Measurements from ENCODE around the gene CELA3A. TPM values are rescaled to one million over a fixed set of nuclear protein-coding genes. Genes with fewer than 3 reads are reported as not detected.

The CELA3A gene
- total and polyA plus RNA-seq, 4 donors = 0.06 to 0.23 TPM; not detected in 2

DNA sequence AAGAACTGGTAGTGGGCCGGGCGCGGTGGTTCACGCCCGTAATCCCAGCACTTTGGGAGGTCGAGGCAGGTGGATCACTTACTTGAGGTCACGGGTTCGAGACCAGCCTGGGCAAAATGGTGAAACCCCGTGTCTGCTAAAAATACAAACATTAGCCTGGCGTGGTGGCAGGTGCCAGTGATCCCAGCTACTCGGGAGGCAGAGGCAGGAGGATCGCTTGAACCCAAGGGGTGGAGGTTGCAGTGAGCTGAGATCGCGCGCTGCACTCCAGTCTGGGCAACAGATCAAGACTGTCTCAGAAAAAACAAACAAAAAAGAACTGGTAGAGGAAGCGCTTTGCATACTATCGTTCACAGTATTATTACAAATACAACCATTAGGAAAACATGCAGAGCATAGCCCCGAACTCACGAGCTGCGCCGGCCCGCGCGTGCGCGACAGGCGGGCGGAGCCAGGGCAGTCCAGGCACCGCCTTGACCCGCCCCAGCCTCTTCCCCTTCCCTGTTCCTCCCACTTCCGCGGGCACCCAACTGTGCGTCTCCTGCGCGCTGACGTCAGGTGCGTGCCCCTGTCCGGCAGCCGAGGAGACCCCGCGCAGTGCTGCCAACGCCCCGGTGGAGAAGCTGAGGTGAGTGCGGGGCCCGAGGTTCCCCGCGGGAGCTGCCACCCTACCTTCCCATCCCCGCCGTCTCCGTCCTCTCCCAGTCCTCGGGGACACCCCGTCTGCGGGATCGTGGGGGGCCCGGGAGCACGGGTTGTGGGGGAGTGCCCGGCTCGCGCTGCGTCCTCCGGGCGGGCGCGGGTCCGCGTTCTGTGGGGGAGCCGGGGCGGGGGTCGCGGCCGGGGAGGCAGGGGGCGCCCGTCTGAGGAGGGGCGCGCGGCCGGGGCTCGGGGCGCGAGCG, 50.9 kb downstream of the CELA3A start, which contains the start of gene CDC42:
CDC42 (plus strand) TSS at position 595 of the 902 bp plus-strand sequence. CDS start 25,770 bp downstream, outside the sequence.
- 16% methylated on average over 81 of the region's 81 CpGs for WGBS
- peak in 1 of 2 donors; percentile 11 for TF ChIP-seq HNF4A (conservative IDR thresholded peaks at IDR 0.05)
- TF ChIP-seq, protein P1, sequence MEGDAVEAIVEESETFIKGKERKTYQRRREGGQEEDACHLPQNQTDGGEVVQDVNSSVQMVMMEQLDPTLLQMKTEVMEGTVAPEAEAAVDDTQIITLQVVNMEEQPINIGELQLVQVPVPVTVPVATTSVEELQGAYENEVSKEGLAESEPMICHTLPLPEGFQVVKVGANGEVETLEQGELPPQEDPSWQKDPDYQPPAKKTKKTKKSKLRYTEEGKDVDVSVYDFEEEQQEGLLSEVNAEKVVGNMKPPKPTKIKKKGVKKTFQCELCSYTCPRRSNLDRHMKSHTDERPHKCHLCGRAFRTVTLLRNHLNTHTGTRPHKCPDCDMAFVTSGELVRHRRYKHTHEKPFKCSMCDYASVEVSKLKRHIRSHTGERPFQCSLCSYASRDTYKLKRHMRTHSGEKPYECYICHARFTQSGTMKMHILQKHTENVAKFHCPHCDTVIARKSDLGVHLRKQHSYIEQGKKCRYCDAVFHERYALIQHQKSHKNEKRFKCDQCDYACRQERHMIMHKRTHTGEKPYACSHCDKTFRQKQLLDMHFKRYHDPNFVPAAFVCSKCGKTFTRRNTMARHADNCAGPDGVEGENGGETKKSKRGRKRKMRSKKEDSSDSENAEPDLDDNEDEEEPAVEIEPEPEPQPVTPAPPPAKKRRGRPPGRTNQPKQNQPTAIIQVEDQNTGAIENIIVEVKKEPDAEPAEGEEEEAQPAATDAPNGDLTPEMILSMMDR (IDR thresholded peaks at IDR 0.05; ENCODE audit: low read depth, low read length, missing input control) = no peak
- peak; percentile 12 to 84 for TF ChIP-seq GABPA (IDR thresholded peaks at IDR 0.05 in 1 of 2, conservative IDR thresholded peaks at IDR 0.05 in 1 of 2)
- no peak for TF ChIP-seq TAF1 (conservative IDR thresholded peaks at IDR 0.05)
- no peak for TF ChIP-seq FOXA2 (IDR thresholded peaks at IDR 0.05)
- TF ChIP-seq, protein P2, sequence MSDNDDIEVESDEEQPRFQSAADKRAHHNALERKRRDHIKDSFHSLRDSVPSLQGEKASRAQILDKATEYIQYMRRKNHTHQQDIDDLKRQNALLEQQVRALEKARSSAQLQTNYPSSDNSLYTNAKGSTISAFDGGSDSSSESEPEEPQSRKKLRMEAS (IDR thresholded peaks at IDR 0.05) = no peak
- TF ChIP-seq, protein P3, sequence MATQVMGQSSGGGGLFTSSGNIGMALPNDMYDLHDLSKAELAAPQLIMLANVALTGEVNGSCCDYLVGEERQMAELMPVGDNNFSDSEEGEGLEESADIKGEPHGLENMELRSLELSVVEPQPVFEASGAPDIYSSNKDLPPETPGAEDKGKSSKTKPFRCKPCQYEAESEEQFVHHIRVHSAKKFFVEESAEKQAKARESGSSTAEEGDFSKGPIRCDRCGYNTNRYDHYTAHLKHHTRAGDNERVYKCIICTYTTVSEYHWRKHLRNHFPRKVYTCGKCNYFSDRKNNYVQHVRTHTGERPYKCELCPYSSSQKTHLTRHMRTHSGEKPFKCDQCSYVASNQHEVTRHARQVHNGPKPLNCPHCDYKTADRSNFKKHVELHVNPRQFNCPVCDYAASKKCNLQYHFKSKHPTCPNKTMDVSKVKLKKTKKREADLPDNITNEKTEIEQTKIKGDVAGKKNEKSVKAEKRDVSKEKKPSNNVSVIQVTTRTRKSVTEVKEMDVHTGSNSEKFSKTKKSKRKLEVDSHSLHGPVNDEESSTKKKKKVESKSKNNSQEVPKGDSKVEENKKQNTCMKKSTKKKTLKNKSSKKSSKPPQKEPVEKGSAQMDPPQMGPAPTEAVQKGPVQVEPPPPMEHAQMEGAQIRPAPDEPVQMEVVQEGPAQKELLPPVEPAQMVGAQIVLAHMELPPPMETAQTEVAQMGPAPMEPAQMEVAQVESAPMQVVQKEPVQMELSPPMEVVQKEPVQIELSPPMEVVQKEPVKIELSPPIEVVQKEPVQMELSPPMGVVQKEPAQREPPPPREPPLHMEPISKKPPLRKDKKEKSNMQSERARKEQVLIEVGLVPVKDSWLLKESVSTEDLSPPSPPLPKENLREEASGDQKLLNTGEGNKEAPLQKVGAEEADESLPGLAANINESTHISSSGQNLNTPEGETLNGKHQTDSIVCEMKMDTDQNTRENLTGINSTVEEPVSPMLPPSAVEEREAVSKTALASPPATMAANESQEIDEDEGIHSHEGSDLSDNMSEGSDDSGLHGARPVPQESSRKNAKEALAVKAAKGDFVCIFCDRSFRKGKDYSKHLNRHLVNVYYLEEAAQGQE (IDR thresholded peaks at IDR 0.05) = peak; percentile 50
- peak; percentile 75 for TF ChIP-seq SP1 (IDR thresholded peaks at IDR 0.05)
- TF ChIP-seq RXRA (IDR thresholded peaks at IDR 0.05) = peak; percentile 22 to 28
- peak in 1 of 2 donors; percentile 41 for TF ChIP-seq EGR1 (IDR thresholded peaks at IDR 0.05; ENCODE audit: low read depth in 2 of 2)
- peak in 1 of 2 donors; percentile 59 for TF ChIP-seq JUND (IDR thresholded peaks at IDR 0.05)
- TF ChIP-seq NR2F2 (IDR thresholded peaks at IDR 0.05) = no peak
- TF ChIP-seq YY1 (IDR thresholded peaks at IDR 0.05) = peak; percentile 59
- no peaks in the 10 kb centered on the region for H3K9me3 ChIP-seq (ENCODE audit: control insufficient read depth in 4 of 4, low read length in 3 of 4)
- peak within 1 kb of the TSS; percentile 80 to 99 for H3K27ac ChIP-seq (ENCODE audit: low read depth in 1 of 2, low read length in 2 of 2)
- H3K27me3 ChIP-seq (ENCODE audit: control insufficient read depth in 4 of 4, insufficient read depth in 4 of 4, low read length in 3 of 4) = no peaks in the 10 kb centered on the region
- peak within 1 kb of the TSS; percentile 61 to 64 for H3K9ac ChIP-seq (ENCODE audit: low read depth in 1 of 2, low read length in 2 of 2)
- peaks cover 0 to 2% (median 0%) of the 10 kb centered on the region in 4 donors for H3K36me3 ChIP-seq (ENCODE audit: control insufficient read depth in 4 of 4, insufficient read depth in 3 of 4, low read depth in 1 of 4, low read length in 3 of 4)
- peaks cover 8 to 31% (median 22%) of the 10 kb centered on the region in 4 donors for H3K4me1 ChIP-seq (ENCODE audit: control insufficient read depth in 4 of 4, insufficient read depth in 4 of 4, low read length in 3 of 4)
- peak within 1 kb of the TSS; percentile 76 to 100 (median 86) for H3K4me3 ChIP-seq (ENCODE audit: low read depth in 1 of 3, low read length in 3 of 3)
- peak; percentile 98 for DNase-seq (ENCODE audit: low spot score)

GRCh38 chr1:22053017-22053860, 51.8 kb downstream of the CELA3A start:
- under 1% methylated on average over 70 of the region's 70 CpGs for WGBS
- peak overlapping the region; percentile 80 to 99 for H3K27ac ChIP-seq (ENCODE audit: low read depth in 1 of 2, low read length in 2 of 2)
- H3K27me3 ChIP-seq (ENCODE audit: control insufficient read depth in 4 of 4, insufficient read depth in 4 of 4, low read length in 3 of 4) = no peaks in the 10 kb centered on the region
- DNase-seq (ENCODE audit: low spot score) = peak; percentile 77
- H3K36me3 ChIP-seq (ENCODE audit: control insufficient read depth in 4 of 4, insufficient read depth in 3 of 4, low read depth in 1 of 4, low read length in 3 of 4) = peaks cover 0 to 2% (median 0%) of the 10 kb centered on the region in 4 donors
- H3K9ac ChIP-seq (ENCODE audit: low read depth in 1 of 2, low read length in 2 of 2) = peak overlapping the region; percentile 61 to 64
- H3K9me3 ChIP-seq (ENCODE audit: control insufficient read depth in 4 of 4, low read length in 3 of 4) = no peaks in the 10 kb centered on the region
- H3K4me3 ChIP-seq (ENCODE audit: low read depth in 1 of 3, low read length in 3 of 3) = peak overlapping the region; percentile 76 to 100 (median 86)
- H3K4me1 ChIP-seq (ENCODE audit: control insufficient read depth in 4 of 4, insufficient read depth in 4 of 4, low read length in 3 of 4) = peaks cover 8 to 33% (median 22%) of the 10 kb centered on the region in 4 donors
- no peak for TF ChIP-seq FOXA2 (IDR thresholded peaks at IDR 0.05)
- TF ChIP-seq HNF4A (conservative IDR thresholded peaks at IDR 0.05) = no peak
- no peak for TF ChIP-seq SP1 (IDR thresholded peaks at IDR 0.05)
- TF ChIP-seq JUND (IDR thresholded peaks at IDR 0.05) = no peak
- TF ChIP-seq TAF1 (conservative IDR thresholded peaks at IDR 0.05) = no peak
- no peak for TF ChIP-seq FOXA1 (IDR thresholded peaks at IDR 0.05)
- TF ChIP-seq, protein P1 (IDR thresholded peaks at IDR 0.05; ENCODE audit: low read depth, low read length, missing input control) = no peak
- no peak for TF ChIP-seq ZBTB33 (IDR thresholded peaks at IDR 0.05)
- no peak for TF ChIP-seq YY1 (IDR thresholded peaks at IDR 0.05)
- TF ChIP-seq, protein P2 (IDR thresholded peaks at IDR 0.05) = no peak
- TF ChIP-seq GABPA (IDR thresholded peaks at IDR 0.05 in 1 of 2, conservative IDR thresholded peaks at IDR 0.05 in 1 of 2) = no peak
- no peak for TF ChIP-seq NR2F2 (IDR thresholded peaks at IDR 0.05)

Data from liver (tissue), 9 donors.